Sigmoid colon (tissue), 4 donors: Measurements from ENCODE around the gene PALMD.

Source experiments
- CTCF ChIP-seq, 4 experiments: fragments of 450-650 bp in 3 of 4; fragments of 200-600 bp in 1 of 4; IDR thresholded peaks; one replicate each; pipeline ENCODE4 v1.5.1; 2016 to 2019; ENCODE audit warnings: antibody characterized with exemption in 4 of 4, mild to moderate bottlenecking in 3 of 4, moderate library complexity in 2 of 4
- EP300 ChIP-seq, 4 donors: sonication (generic); formaldehyde crosslinking; IDR thresholded peaks; one replicate each; pipeline ENCODE4 v1.6.1; 2017; ENCODE audit warnings: antibody characterized with exemption in 4 of 4
- POLR2A ChIP-seq, 2 donors: fragments of 450-650 bp; IDR thresholded peaks; one replicate each; pipeline ENCODE4 v1.6.1; 2016; ENCODE audit warnings: antibody characterized with exemption in 2 of 2, mild to moderate bottlenecking in 2 of 2, moderate library complexity in 2 of 2
- POLR2AphosphoS5 ChIP-seq, 4 donors: sonication (generic); formaldehyde crosslinking; IDR thresholded peaks; one replicate each; pipeline ENCODE4 v1.6.1; 2017; ENCODE audit warnings: antibody characterized with exemption in 4 of 4

- TF ChIP-seq CTCF (IDR thresholded peaks at IDR 0.05), result no peak
- TF ChIP-seq POLR2A (IDR thresholded peaks at IDR 0.05), result no peak
- TF ChIP-seq POLR2AphosphoS5 (IDR thresholded peaks at IDR 0.05), result no peak
- no peak for TF ChIP-seq EP300 (IDR thresholded peaks at IDR 0.05)
Observed at GRCh38 chr1:99670583-99670982, 24.7 kb downstream of the PALMD start.
